Testis (tissue), 2 donors: ENCODE data around the gene KDM2A.

ENCODE experiments used
- CTCF ChIP-seq, 3 experiments: fragments of 450-650 bp in 2 of 3; fragments of 200-600 bp in 1 of 3; sonication (generic) in 1 of 3; IDR thresholded peaks; one replicate each; pipeline ENCODE4 v1.5.1; 2016 to 2019; ENCODE audit warnings: antibody characterized with exemption in 3 of 3, mild to moderate bottlenecking in 2 of 3, moderate library complexity in 1 of 3
- POLR2A ChIP-seq: fragments of 450-650 bp; IDR thresholded peaks from one replicate; pipeline ENCODE4 v1.6.1; 2017; ENCODE audit warnings: antibody characterized with exemption, mild to moderate bottlenecking, moderate library complexity

DNA sequence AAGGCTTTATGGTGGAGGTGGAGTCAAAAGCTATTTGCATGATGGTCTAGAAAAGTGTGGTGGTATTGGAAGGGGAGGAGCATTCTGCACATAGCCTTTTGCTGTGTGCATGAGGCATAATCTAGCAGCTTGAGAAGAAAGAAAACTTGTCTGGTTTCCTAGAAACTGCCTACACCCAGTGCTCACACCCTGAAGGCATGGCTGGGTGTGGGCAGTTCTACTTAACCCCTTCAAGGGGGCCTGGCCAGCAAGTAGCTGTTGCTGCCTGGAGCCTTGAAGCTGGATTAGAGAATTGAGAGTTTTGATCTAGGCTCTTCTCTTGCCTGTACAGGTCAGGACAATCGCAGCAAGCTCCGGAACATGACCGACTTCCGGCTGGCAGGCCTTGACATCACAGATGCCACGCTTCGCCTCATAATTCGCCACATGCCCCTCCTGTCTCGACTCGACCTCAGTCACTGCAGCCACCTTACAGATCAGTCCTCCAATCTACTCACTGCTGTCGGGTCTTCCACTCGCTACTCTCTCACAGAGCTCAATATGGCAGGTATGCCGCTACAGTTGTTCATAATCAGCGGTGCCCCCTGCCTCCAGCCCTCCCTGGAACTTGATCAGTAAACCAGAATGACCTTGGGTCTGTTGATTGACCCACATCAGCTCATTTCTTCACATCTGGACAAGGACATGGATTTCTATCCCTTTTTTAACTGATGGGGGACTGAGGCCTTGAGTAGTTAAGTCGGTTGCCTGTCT is 135.0 kb downstream of the KDM2A start:
- TF ChIP-seq CTCF (IDR thresholded peaks at IDR 0.05), result no peak
- TF ChIP-seq POLR2A, result no peak
